DND-41 (cell line): Measurements from ENCODE around the gene BLOC1S5.

Experiments
- ATAC-seq: fragments of 200-7000 bp; cut with Tn5 transposase; 3 replicates; pipeline ENCODE4 v1.9.1; 2021; ENCODE audit warnings: low read depth; ENCODE audit not compliant: insufficient read depth
- DNase-seq: peaks from one replicate; pipeline ENCODE4 v3.0.0-alpha.2; 2020
- H2AFZ ChIP-seq: 2 replicates; pipeline ENCODE4 v1.6.0; 2012; ENCODE audit warnings: low read depth, low read length
- H3K27ac ChIP-seq: 2 replicates; pipeline ENCODE4 v1.5.1; 2012; ENCODE audit warnings: low read length, inconsistent platforms
- H3K27me3 ChIP-seq: fragments of 200-600 bp; sonication (generic); 2 replicates; pipeline ENCODE4 v1.6.0; 2012; ENCODE audit warnings: low read length, mild to moderate bottlenecking, inconsistent platforms; ENCODE audit not compliant: insufficient read depth, poor library complexity
- H3K36me3 ChIP-seq: 2 replicates; pipeline ENCODE4 v1.5.1; 2012; ENCODE audit warnings: low read length, inconsistent platforms; ENCODE audit not compliant: insufficient read depth
- H3K4me1 ChIP-seq: 2 replicates; pipeline ENCODE4 v1.5.1; 2012; ENCODE audit warnings: mild to moderate bottlenecking, low read length; ENCODE audit not compliant: insufficient read depth
- H3K4me2 ChIP-seq: 2 replicates; pipeline ENCODE4 v1.6.0; 2012; ENCODE audit warnings: mild to moderate bottlenecking, moderate library complexity, low read length, inconsistent platforms; ENCODE audit not compliant: insufficient read depth
- H3K4me3 ChIP-seq, 2 experiments: fragments of 200-600 bp in 1 of 2; shearing (Covaris generic) in 1 of 2; 2 replicates each; pipeline ENCODE4 v1.5.1; 2012 to 2016; ENCODE audit warnings: inconsistent platforms in 2 of 2, low read length in 2 of 2, mild to moderate bottlenecking in 2 of 2, low read depth in 1 of 2, moderate library complexity in 1 of 2
- H3K79me2 ChIP-seq: 2 replicates; pipeline ENCODE4 v1.6.0; 2012; ENCODE audit warnings: low read length, inconsistent platforms; ENCODE audit not compliant: insufficient read depth
- H3K9ac ChIP-seq: 2 replicates; pipeline ENCODE4 v1.6.0; 2012; ENCODE audit warnings: low read depth, mild to moderate bottlenecking, inconsistent platforms, low read length, moderate library complexity
- H3K9me3 ChIP-seq: 2 replicates; pipeline ENCODE4 v1.5.1; 2012; ENCODE audit warnings: low read length, moderate library complexity, mild to moderate bottlenecking, inconsistent platforms; ENCODE audit not compliant: insufficient read depth, severe bottlenecking
- H4K20me1 ChIP-seq: 2 replicates; pipeline ENCODE4 v1.6.0; 2012; ENCODE audit warnings: low read length; ENCODE audit not compliant: insufficient read depth
- EZH2 ChIP-seq: IDR thresholded peaks from 3 replicates; pipeline ENCODE4 v1.6.1; 2012; ENCODE audit warnings: borderline replicate concordance, low read depth, mild to moderate bottlenecking, moderate library complexity, low read length, inconsistent platforms; ENCODE audit not compliant: severe bottlenecking
- TF ChIP-seq, protein P1 (sequence below): IDR thresholded peaks from 2 replicates; pipeline ENCODE4 v1.5.1; 2012; ENCODE audit warnings: borderline replicate concordance, low read length, moderate library complexity, mild to moderate bottlenecking; ENCODE audit not compliant: poor library complexity, severe bottlenecking; ENCODE audit errors: extremely low read depth

Gene BLOC1S5

GRCh38 chr6:8105791-8106190 is 41.6 kb upstream of the BLOC1S5 start:
- H4K20me1 ChIP-seq = no peaks in the 10 kb centered on the region
- no peak overlapping the region for H3K4me3 ChIP-seq
- DNase-seq (no peak), ATAC-seq (no peak)
- no peak overlapping the region for H3K9ac ChIP-seq
- H3K4me2 ChIP-seq = no peak overlapping the region
- H3K36me3 ChIP-seq = no peaks in the 10 kb centered on the region
- no peak overlapping the region for H2AFZ ChIP-seq
- no peak overlapping the region for H3K27ac ChIP-seq
- no peaks in the 10 kb centered on the region for H3K27me3 ChIP-seq
- TF ChIP-seq, protein P1, sequence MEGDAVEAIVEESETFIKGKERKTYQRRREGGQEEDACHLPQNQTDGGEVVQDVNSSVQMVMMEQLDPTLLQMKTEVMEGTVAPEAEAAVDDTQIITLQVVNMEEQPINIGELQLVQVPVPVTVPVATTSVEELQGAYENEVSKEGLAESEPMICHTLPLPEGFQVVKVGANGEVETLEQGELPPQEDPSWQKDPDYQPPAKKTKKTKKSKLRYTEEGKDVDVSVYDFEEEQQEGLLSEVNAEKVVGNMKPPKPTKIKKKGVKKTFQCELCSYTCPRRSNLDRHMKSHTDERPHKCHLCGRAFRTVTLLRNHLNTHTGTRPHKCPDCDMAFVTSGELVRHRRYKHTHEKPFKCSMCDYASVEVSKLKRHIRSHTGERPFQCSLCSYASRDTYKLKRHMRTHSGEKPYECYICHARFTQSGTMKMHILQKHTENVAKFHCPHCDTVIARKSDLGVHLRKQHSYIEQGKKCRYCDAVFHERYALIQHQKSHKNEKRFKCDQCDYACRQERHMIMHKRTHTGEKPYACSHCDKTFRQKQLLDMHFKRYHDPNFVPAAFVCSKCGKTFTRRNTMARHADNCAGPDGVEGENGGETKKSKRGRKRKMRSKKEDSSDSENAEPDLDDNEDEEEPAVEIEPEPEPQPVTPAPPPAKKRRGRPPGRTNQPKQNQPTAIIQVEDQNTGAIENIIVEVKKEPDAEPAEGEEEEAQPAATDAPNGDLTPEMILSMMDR = no peak
- no peak for TF ChIP-seq EZH2
- peaks cover 15% of the 10 kb centered on the region for H3K79me2 ChIP-seq
- no peaks in the 10 kb centered on the region for H3K9me3 ChIP-seq
- peaks cover 13% of the 10 kb centered on the region for H3K4me1 ChIP-seq

GRCh38 chr6:8103726-8104125 is 39.5 kb upstream of the BLOC1S5 start:
- no peaks in the 10 kb centered on the region for H3K9me3 ChIP-seq
- no peaks in the 10 kb centered on the region for H3K36me3 ChIP-seq
- DNase-seq = no peak
- no peak overlapping the region for H3K9ac ChIP-seq
- peaks cover 34% of the 10 kb centered on the region for H3K79me2 ChIP-seq
- H3K4me1 ChIP-seq = peaks cover 24% of the 10 kb centered on the region
- H3K4me2 ChIP-seq = no peak overlapping the region
- TF ChIP-seq EZH2 = no peak
- TF ChIP-seq, protein P1 = no peak
- H4K20me1 ChIP-seq = no peaks in the 10 kb centered on the region
- no peak overlapping the region for H2AFZ ChIP-seq
- no peak overlapping the region for H3K4me3 ChIP-seq
- H3K27me3 ChIP-seq = no peaks in the 10 kb centered on the region
- no peak for ATAC-seq
- H3K27ac ChIP-seq = no peak overlapping the region

GRCh38 chr6:8102122-8102958 is 38.2 kb upstream of the BLOC1S5 start, which contains the start of gene EEF1E1:
TSS of gene EEF1E1 (minus strand) at chr6:8102548. CDS start at chr6:8102521, 27 bp downstream.
- ATAC-seq (peak; percentile 97), DNase-seq (peak; percentile 89)
- Histone ChIP-seq H3K4me1 (peaks cover 24% of the 10 kb centered on the region), H3K4me3 (peak within 1 kb of the TSS; percentile 50 to 89; a peak in 3 of 4 replicates), H3K9me3 (no peaks in the 10 kb centered on the region), H3K79me2 (peaks cover 45% of the 10 kb centered on the region), H3K4me2 (peak within 1 kb of the TSS; percentile 67), H2AFZ (peak within 1 kb of the TSS; percentile 72), H3K9ac (peak within 1 kb of the TSS; percentile 64), H3K36me3 (no peaks in the 10 kb centered on the region; the same call in 1 of the 2 replicates), H3K27me3 (no peaks in the 10 kb centered on the region), H4K20me1 (no peaks in the 10 kb centered on the region), H3K27ac (peak within 1 kb of the TSS; percentile 47)
- TF ChIP-seq, protein P1 = no peak
- TF ChIP-seq EZH2 = no peak
